OCI-LY7 (cell line): ENCODE data around the gene MRPL36. TPM values are rescaled to one million over a fixed set of nuclear protein-coding genes. Genes with fewer than 3 reads are reported as not detected.

Experiments
- BruUV-seq: library from RNA; stranded (reverse); fragments of 400-500 nt; replicated peaks from 2 replicates; lab custom pipeline; 2021; lab: Mats Ljungman, UMichigan
- CTCF ChIA-PET: fragments of 300-600 bp; sonication (Branson Sonifier 250); formaldehyde crosslinking; loops from one replicate; lab custom pipeline; 2022; ENCODE audit warnings: antibody characterized with exemption; ENCODE audit not compliant: unreplicated experiment; lab: Charles Lee
- POLR2A ChIA-PET: fragments of 300-600 bp; sonication (Branson Sonifier 250); formaldehyde crosslinking; loops from one replicate; lab custom pipeline; 2022; ENCODE audit warnings: antibody characterized with exemption; lab: Charles Lee
- DNase-seq: peaks from one replicate; pipeline ENCODE4 v3.0.0-alpha.2; 2015; ENCODE audit warnings: low spot score
- H2AFZ ChIP-seq: fragments of 200-600 bp; sonication (generic), shearing (Covaris generic); 2 replicates; pipeline ENCODE4 v1.6.1; 2014; ENCODE audit warnings: mild to moderate bottlenecking, antibody characterized with exemption, low read length, moderate library complexity
- H3K27ac ChIP-seq: fragments of 200-600 bp; sonication (generic); 2 replicates; pipeline ENCODE4 v1.5.1; 2014; ENCODE audit warnings: mixed run types, low read depth, mild to moderate bottlenecking, moderate library complexity, low read length, inconsistent platforms; ENCODE audit not compliant: poor library complexity, severe bottlenecking
- H3K36me3 ChIP-seq: fragments of 200-600 bp; sonication (generic); 2 replicates; pipeline ENCODE4 v1.6.1; 2014; ENCODE audit warnings: mild to moderate bottlenecking, antibody characterized with exemption, low read length, moderate library complexity, mixed read lengths; ENCODE audit not compliant: insufficient read depth
- H3K4me1 ChIP-seq: fragments of 200-600 bp; sonication (generic); 2 replicates; pipeline ENCODE4 v1.5.1; 2014; ENCODE audit warnings: mild to moderate bottlenecking, low read length; ENCODE audit not compliant: insufficient read depth, poor library complexity, severe bottlenecking
- H3K4me2 ChIP-seq: fragments of 200-600 bp; sonication (generic); 2 replicates; pipeline ENCODE4 v1.6.1; 2014; ENCODE audit warnings: mild to moderate bottlenecking, low read length
- H3K4me3 ChIP-seq: fragments of 200-600 bp; sonication (generic); 2 replicates; pipeline ENCODE4 v1.5.1; 2014; ENCODE audit warnings: mild to moderate bottlenecking, low read depth, low read length; ENCODE audit not compliant: poor library complexity, severe bottlenecking
- H3K79me2 ChIP-seq: fragments of 200-600 bp; sonication (generic); 2 replicates; pipeline ENCODE4 v1.6.1; 2016; ENCODE audit warnings: low read depth, mild to moderate bottlenecking, low read length, moderate library complexity, mixed read lengths; ENCODE audit not compliant: insufficient read depth
- H3K9me2 ChIP-seq: fragments of 200-600 bp; sonication (generic); 2 replicates; pipeline ENCODE4 v1.6.1; 2016; ENCODE audit warnings: mild to moderate bottlenecking, low read length, mixed read lengths; ENCODE audit not compliant: insufficient read depth
- H3K9me3 ChIP-seq: fragments of 200-600 bp; sonication (generic); 2 replicates; pipeline ENCODE4 v1.6.1; 2014; ENCODE audit warnings: mild to moderate bottlenecking, mixed run types, low read length, mixed read lengths
- H4K20me1 ChIP-seq: fragments of 200-600 bp; sonication (generic); 2 replicates; pipeline ENCODE4 v1.6.1; 2014; ENCODE audit warnings: mild to moderate bottlenecking, antibody characterized with exemption, low read length, moderate library complexity, mixed read lengths; ENCODE audit not compliant: insufficient read depth
- CTCF ChIP-seq: fragments of 200-600 bp; sonication (generic); conservative IDR thresholded peaks from 2 replicates; pipeline ENCODE4 v1.5.1; 2014; ENCODE audit warnings: mild to moderate bottlenecking, antibody characterized with exemption, low read length, moderate library complexity, mixed read lengths
- EZH2phosphoT487 ChIP-seq: fragments of 200-600 bp; sonication (generic); IDR thresholded peaks from 2 replicates; pipeline ENCODE4 v1.6.1; 2018; ENCODE audit warnings: low read depth, borderline replicate concordance, mild to moderate bottlenecking, mixed run types, antibody characterized with exemption, low read length, moderate library complexity, mixed read lengths
- intact Hi-C: fragments of 100-400 bp; cut with micrococcal nuclease; formaldehyde crosslinking; loops from one replicate; pipeline ENCODE4 v1.10.0; 2022; ENCODE audit not compliant: unreplicated experiment
- total RNA-seq, 2 experiments: library from RNA; depleted of rRNA in 1 of 2; stranded (reverse); fragments of >200 nt in 1 of 2; shearing (Covaris generic) in 1 of 2; gene quantifications; 2 replicates each; pipeline ENCODE4 v1.2.3, GENCODE V29; 2014 to 2022

MRPL36 gene
- total RNA-seq, 2 experiments from 2014 or later = 91.7 to 93.8 TPM

- BruUV-seq = no TSS peak
- no peak for DNase-seq
- Histone ChIP-seq H2AFZ (no peak overlapping the region), H3K27ac (no peak overlapping the region), H4K20me1 (no peaks in the 10 kb centered on the region), H3K4me2 (no peak overlapping the region), H3K9me3 (no peaks in the 10 kb centered on the region), H3K36me3 (no peaks in the 10 kb centered on the region), H3K79me2 (no peaks in the 10 kb centered on the region), H3K4me1 (peaks cover 41% of the 10 kb centered on the region), H3K4me3 (no peak overlapping the region), H3K9me2 (no peaks in the 10 kb centered on the region)
- intact Hi-C loops = no loop called here
- POLR2A ChIA-PET = no interaction called here
- CTCF ChIA-PET = no interaction called here
- TF ChIP-seq EZH2phosphoT487 = no peak
- TF ChIP-seq CTCF = no peak
Measured at GRCh38 chr5:1786621-1787471, 12.8 kb downstream of the MRPL36 start.

- peaks cover 36% of the 10 kb centered on the region for H3K4me1 ChIP-seq
- no peaks in the 10 kb centered on the region for H4K20me1 ChIP-seq
- no peaks in the 10 kb centered on the region for H3K79me2 ChIP-seq
- H3K36me3 ChIP-seq = no peaks in the 10 kb centered on the region
- no peak overlapping the region for H2AFZ ChIP-seq
- intact Hi-C loops = no loop called here
- H3K4me2 ChIP-seq = no peak overlapping the region
- no peak for DNase-seq
- H3K4me3 ChIP-seq = no peak overlapping the region
- POLR2A ChIA-PET = interaction anchor here (0.5 to 1.0 kb wide), 2 partner anchors 19 to 55 kb away, joined by 3 read pairs; no protein-coding TSS in a partner anchor
- CTCF ChIA-PET = no interaction called here
- no peaks in the 10 kb centered on the region for H3K9me3 ChIP-seq
- H3K27ac ChIP-seq = no peak overlapping the region
- no peak for TF ChIP-seq CTCF
- no peak for TF ChIP-seq EZH2phosphoT487
- H3K9me2 ChIP-seq = no peaks in the 10 kb centered on the region
- BruUV-seq = no TSS peak
Measured at GRCh38 chr5:1785984-1786383, 13.7 kb downstream of the MRPL36 start.

- Histone ChIP-seq H3K9me3 (no peaks in the 10 kb centered on the region), H3K4me1 (peaks cover 35% of the 10 kb centered on the region), H3K27ac (no peak overlapping the region), H3K36me3 (no peaks in the 10 kb centered on the region), H3K4me3 (no peak overlapping the region), H3K9me2 (no peaks in the 10 kb centered on the region), H3K79me2 (no peaks in the 10 kb centered on the region), H4K20me1 (no peaks in the 10 kb centered on the region), H2AFZ (no peak overlapping the region), H3K4me2 (no peak overlapping the region)
- intact Hi-C loops = no loop called here
- ChIA-PET POLR2A (interaction anchor here (1.0 kb wide), 1 partner anchor 18 kb away, joined by 3 read pairs; no protein-coding TSS in a partner anchor), CTCF (no interaction called here)
- DNase-seq = peak; percentile 22
- TF ChIP-seq CTCF (no peak), EZH2phosphoT487 (no peak)
- no TSS peak for BruUV-seq
Measured at GRCh38 chr5:1785062-1785461, 14.6 kb downstream of the MRPL36 start.
